Subcutaneous abdominal adipose tissue (tissue), 5 donors: ENCODE data around the gene SVIL.
"Not testable (repeated sequence)": the region's sequence is repeated elsewhere in the genome, so short reads cannot be mapped to it uniquely, and the experiment has no call there.

Experiments used
- H3K27ac ChIP-seq: one replicate; pipeline ENCODE4 v1.7.0; 2013; ENCODE audit warnings: low read depth, mild to moderate bottlenecking, inconsistent platforms, low read length, moderate library complexity
- H3K27me3 ChIP-seq, 5 donors: one replicate each; pipeline ENCODE4 v1.7.0; 2013; ENCODE audit warnings: low read length in 5 of 5, inconsistent platforms in 1 of 5; ENCODE audit not compliant: control insufficient read depth in 5 of 5, insufficient read depth in 4 of 5
- H3K36me3 ChIP-seq, 5 donors: one replicate each; pipeline ENCODE4 v1.7.0; 2013; ENCODE audit warnings: low read length in 5 of 5; ENCODE audit not compliant: control insufficient read depth in 5 of 5, insufficient read depth in 5 of 5
- H3K4me1 ChIP-seq, 5 donors: one replicate each; pipeline ENCODE4 v1.7.0; 2013; ENCODE audit warnings: low read length in 5 of 5, mild to moderate bottlenecking in 3 of 5, moderate library complexity in 1 of 5; ENCODE audit not compliant: control insufficient read depth in 5 of 5, insufficient read depth in 5 of 5
- H3K4me3 ChIP-seq, 5 donors: one replicate each; pipeline ENCODE4 v1.7.0; 2013; ENCODE audit warnings: low read length in 5 of 5, low read depth in 1 of 5
- H3K9ac ChIP-seq, 5 donors: one replicate each; pipeline ENCODE4 v1.7.0; 2013; ENCODE audit warnings: low read length in 5 of 5, mild to moderate bottlenecking in 4 of 5, moderate library complexity in 3 of 5
- H3K9me3 ChIP-seq, 5 donors: one replicate each; pipeline ENCODE4 v1.7.0; 2013; ENCODE audit warnings: low read length in 5 of 5; ENCODE audit not compliant: control insufficient read depth in 5 of 5
- donor health status: healthy.
- donor health status: healthy.
- donor health status: healthy.
- donor health status: healthy.
- donor health status: healthy.

SVIL gene

DNA sequence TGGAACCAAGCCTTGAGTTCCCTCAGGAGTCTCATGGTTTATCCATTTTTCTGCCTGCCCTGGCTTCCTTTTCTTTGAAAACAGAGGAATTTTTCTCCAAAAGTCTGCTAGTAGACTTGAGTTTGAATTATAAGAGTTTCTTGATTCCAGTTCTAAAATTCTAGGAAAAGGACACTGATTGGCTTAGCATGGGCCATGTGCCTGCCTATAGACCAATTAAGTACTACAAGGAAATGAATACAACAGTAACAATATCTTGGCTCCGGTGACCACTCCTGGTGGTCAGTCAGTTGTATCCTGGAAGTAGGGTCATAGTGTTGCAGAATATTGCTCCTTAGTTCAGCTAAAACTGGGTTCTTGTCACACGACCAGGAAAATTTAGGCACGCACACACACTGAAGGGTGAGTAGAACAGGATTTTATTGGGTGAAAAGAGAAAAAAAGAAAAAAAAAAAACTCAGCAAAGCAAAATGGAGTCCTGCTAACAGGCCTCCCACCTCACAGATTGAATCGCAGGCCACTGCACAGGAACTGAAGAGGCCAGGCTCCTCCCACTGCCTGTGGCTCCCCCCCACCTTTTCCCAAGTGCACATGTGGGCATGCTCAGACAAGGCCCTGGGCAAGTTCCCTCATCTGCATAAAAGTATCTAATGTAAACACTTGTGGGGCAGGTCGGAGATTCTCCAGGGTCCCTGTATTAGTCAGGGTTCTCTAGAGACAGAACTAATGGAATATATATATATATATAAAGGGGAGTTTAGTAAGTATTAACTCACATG lies 190.8 kb downstream of the SVIL start:
- H3K27me3 ChIP-seq: no peaks in the 10 kb centered on the region
- peaks cover 4 to 6% (median 5%) of the 10 kb centered on the region in 5 donors for H3K9me3 ChIP-seq
- peaks cover 0 to 4% (median 3%) of the 10 kb centered on the region in 5 donors for H3K4me1 ChIP-seq
- no peak overlapping the region for H3K27ac ChIP-seq
- no peak overlapping the region for H3K4me3 ChIP-seq
- no peak overlapping the region for H3K9ac ChIP-seq
- no peaks in the 10 kb centered on the region for H3K36me3 ChIP-seq

GRCh38 chr10:29440981-29441380 lies 193.8 kb downstream of the SVIL start:
- no peaks in the 10 kb centered on the region for H3K4me1 ChIP-seq
- no peak overlapping the region for H3K9ac ChIP-seq
- peaks cover 8 to 22% (median 16%) of the 10 kb centered on the region in 5 donors for H3K9me3 ChIP-seq
- no peak overlapping the region for H3K27ac ChIP-seq
- H3K27me3 ChIP-seq: no peaks in the 10 kb centered on the region
- no peak overlapping the region for H3K4me3 ChIP-seq
- no peaks in the 10 kb centered on the region for H3K36me3 ChIP-seq

- H3K27ac ChIP-seq, H3K4me1 ChIP-seq, H3K9ac ChIP-seq, H3K4me3 ChIP-seq, H3K27me3 ChIP-seq, H3K36me3 ChIP-seq: not testable (repeated sequence)
- peaks cover 8 to 22% (median 16%) of the 10 kb centered on the region in 5 donors for H3K9me3 ChIP-seq
Observed at GRCh38 chr10:29439005-29439404, 195.8 kb downstream of the SVIL start.

GRCh38 chr10:29438271-29438670 lies 196.5 kb downstream of the SVIL start:
- Histone ChIP-seq H3K9ac (no peak overlapping the region), H3K4me3 (no peak overlapping the region), H3K9me3 (peaks cover 8 to 22% (median 16%) of the 10 kb centered on the region in 5 donors), H3K36me3 (no peaks in the 10 kb centered on the region), H3K27ac (no peak overlapping the region), H3K4me1 (no peaks in the 10 kb centered on the region), H3K27me3 (no peaks in the 10 kb centered on the region)

GRCh38 chr10:29437871-29438270 lies 196.9 kb downstream of the SVIL start:
- no peaks in the 10 kb centered on the region for H3K27me3 ChIP-seq
- H3K4me3 ChIP-seq: no peak overlapping the region
- H3K27ac ChIP-seq: no peak overlapping the region
- H3K9ac ChIP-seq: no peak overlapping the region
- peaks cover 8 to 22% (median 16%) of the 10 kb centered on the region in 5 donors for H3K9me3 ChIP-seq
- H3K4me1 ChIP-seq: no peaks in the 10 kb centered on the region
- no peaks in the 10 kb centered on the region for H3K36me3 ChIP-seq

- H3K27me3 ChIP-seq: no peaks in the 10 kb centered on the region
- no peak overlapping the region for H3K9ac ChIP-seq
- peaks cover 8 to 22% (median 16%) of the 10 kb centered on the region in 5 donors for H3K9me3 ChIP-seq
- no peak overlapping the region for H3K27ac ChIP-seq
- H3K4me1 ChIP-seq: no peaks in the 10 kb centered on the region
- H3K36me3 ChIP-seq: no peaks in the 10 kb centered on the region
- H3K4me3 ChIP-seq: no peak overlapping the region
Observed at GRCh38 chr10:29435809-29436501, 198.8 kb downstream of the SVIL start.

GRCh38 chr10:29434111-29434510 lies 200.7 kb downstream of the SVIL start:
- no peak overlapping the region for H3K9ac ChIP-seq
- H3K36me3 ChIP-seq: no peaks in the 10 kb centered on the region
- H3K4me3 ChIP-seq: no peak overlapping the region
- H3K9me3 ChIP-seq: peaks cover 6 to 19% (median 13%) of the 10 kb centered on the region in 5 donors
- H3K27me3 ChIP-seq: no peaks in the 10 kb centered on the region
- H3K4me1 ChIP-seq: no peaks in the 10 kb centered on the region
- no peak overlapping the region for H3K27ac ChIP-seq

DNA sequence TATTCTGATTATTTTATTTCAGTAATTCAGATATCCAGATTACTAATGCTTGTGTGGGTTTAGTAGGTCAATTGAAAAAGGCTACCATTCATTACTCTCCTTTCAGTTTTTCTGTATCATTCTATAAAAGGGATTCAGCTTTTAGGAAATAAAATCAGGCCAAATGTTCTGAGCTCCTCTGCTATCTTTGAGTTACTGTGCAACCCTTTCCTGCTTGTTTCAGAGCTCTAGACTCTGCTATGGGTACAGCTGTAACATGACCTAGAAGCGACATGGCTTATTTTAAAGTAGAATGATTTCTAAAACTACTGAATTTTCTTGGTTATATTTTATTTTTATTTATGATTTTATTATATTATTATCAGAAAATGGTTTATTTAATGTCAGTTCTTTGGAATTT lies 203.1 kb downstream of the SVIL start:
- peaks cover 5 to 7% (median 5%) of the 10 kb centered on the region in 5 donors for H3K36me3 ChIP-seq
- H3K9ac ChIP-seq: no peak overlapping the region
- no peaks in the 10 kb centered on the region for H3K4me1 ChIP-seq
- no peak overlapping the region for H3K27ac ChIP-seq
- no peak overlapping the region for H3K4me3 ChIP-seq
- peaks cover 0 to 7% (median 0%) of the 10 kb centered on the region in 5 donors for H3K9me3 ChIP-seq
- H3K27me3 ChIP-seq: no peaks in the 10 kb centered on the region

GRCh38 chr10:29430101-29430500 lies 204.7 kb downstream of the SVIL start:
- no peaks in the 10 kb centered on the region for H3K4me1 ChIP-seq
- H3K9ac ChIP-seq: no peak overlapping the region
- H3K9me3 ChIP-seq: no peaks in the 10 kb centered on the region
- no peaks in the 10 kb centered on the region for H3K27me3 ChIP-seq
- no peak overlapping the region for H3K27ac ChIP-seq
- peaks cover 5 to 11% (median 7%) of the 10 kb centered on the region in 5 donors for H3K36me3 ChIP-seq
- H3K4me3 ChIP-seq: no peak overlapping the region

DNA sequence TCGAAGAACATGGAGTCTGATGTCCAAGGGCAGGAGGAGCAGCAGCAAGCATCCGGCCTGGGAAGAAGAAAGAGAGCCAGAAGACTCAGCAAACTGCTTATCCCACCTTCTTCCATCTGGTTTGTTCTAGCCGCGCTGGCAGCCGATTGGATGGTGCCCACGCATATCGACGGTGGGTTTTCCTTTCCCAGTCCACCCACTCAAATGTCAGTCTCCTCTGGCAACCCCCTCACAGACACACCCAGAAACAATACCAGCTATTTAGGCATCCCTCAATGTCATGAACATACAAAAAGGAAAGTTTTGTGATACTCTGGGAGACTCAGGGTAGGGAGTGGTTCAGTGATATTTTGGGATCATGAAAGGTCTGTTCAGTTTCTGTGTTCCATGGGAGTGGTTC lies 206.3 kb downstream of the SVIL start:
- H3K4me1 ChIP-seq: no peaks in the 10 kb centered on the region
- no peak overlapping the region for H3K27ac ChIP-seq
- H3K36me3 ChIP-seq: peaks cover 12 to 21% (median 16%) of the 10 kb centered on the region in 5 donors
- no peaks in the 10 kb centered on the region for H3K9me3 ChIP-seq
- no peaks in the 10 kb centered on the region for H3K27me3 ChIP-seq
- no peak overlapping the region for H3K9ac ChIP-seq
- H3K4me3 ChIP-seq: no peak overlapping the region
